ENCODE results near the gene XPC.
"Not testable (repeated sequence)": the region's sequence is repeated elsewhere in the genome, so short reads cannot be mapped to it uniquely, and the experiment has no call there.

The XPC gene

DNA sequence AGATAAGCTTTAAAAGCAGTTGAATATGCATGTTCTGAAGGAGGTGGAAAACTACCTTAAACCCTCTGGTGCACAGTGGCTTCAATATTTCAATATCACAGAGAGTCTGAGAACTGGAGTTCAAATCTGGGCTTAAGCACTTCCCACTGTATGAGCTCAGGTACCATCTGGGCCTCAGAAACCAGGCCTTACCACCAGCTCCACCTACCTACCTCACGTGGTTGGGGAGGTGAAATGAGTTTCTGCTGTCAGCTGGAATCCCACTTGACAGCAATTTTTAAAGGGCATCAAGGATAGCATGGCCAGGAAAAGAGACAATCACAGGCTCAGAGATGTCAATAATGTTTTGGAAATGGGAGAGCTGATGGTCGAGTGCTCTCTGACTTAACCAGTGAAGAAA is 58.8 kb downstream of the XPC start:
- no peak for DNase-seq (ENCODE audit: low spot score)

DNA sequence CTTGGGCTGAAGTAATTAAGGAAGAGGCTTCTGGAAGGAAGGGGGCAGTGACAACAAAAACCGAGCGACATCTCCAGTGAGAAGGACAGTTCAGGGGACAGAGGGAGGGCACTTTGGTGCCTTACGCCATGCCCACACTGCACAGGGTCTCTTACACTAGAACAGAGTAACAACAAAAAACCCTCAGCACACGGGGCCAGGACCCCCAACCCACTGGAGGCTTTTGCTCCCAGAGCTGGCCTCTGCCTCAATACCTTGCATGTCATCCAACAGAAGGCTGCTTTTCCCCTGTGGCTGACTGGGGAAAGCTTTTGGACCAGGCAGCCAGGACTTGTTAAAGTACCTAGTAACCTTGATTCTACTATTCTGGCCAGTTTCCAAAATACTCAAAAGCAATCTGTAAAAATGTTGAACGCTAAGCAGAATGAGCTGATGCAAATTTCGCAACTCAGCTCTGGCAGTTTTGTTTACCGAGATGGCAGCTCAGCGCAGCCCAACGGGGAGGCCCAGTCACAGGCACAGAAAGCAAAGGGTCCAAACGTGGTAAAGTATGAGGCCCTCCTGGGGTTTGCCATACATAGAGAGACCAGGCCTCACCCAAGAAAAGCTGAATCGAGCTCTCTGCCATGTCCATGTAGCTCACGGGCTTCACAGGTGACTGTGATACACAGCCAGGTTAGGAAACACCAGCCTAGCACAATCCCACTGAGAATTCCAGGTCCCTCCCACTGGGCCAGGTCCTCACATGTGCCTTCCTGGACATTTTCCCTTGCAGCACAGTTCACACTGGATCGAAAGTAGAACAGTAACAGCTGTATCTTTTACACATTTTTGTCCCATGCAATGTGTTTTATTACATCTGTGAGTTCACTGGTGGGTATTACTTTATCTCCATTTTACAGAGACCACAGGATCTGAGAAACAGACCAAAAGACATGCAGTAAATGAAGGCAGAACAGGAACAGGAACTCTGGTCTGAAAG is 59.7 kb downstream of the XPC start:
- no peak for DNase-seq (ENCODE audit: low spot score)

DNA sequence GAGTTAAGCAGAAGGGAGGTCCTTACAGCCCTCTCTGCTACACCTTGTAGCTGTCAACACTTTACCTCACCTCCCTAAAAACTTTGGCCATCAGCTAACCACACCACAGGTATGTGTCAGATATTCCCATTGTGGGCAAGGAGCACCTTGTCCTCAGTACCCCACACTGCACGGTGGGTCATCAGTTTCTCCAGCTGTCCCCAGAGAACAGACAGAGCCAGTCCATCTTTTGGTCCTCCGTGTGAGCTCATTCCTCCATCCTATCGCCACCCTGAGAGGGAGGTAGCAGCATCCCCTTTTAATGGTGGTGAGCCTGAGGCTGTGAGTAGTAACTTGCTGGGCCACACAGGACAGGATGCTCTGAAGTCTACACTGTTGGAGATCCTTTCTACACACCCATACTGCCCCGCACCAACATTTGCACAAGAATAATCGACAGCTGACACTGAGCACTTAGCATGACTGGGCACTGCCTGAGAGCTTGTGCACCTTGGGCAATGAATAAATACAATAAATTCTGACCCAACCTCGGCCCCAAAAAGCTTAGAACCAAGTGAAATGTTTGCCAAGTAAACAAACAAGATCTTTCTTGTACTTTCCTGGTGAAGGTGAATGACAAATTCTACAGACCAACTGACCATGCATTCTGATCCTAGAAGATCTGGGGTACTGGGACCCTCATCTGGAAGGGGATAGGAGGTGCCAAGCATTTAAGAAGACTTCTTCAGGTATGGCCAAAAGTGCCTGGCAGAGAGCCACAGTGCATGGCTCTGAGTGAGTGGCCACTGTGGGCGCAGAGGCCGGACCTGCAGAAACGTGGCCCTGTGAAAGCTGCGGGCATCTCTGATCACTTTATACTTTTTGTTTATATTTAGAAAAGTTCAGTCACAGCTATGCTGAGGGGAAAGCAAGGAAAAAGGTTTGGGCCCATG is 60.7 kb downstream of the XPC start:
- no peak for DNase-seq (ENCODE audit: low spot score)

DNA sequence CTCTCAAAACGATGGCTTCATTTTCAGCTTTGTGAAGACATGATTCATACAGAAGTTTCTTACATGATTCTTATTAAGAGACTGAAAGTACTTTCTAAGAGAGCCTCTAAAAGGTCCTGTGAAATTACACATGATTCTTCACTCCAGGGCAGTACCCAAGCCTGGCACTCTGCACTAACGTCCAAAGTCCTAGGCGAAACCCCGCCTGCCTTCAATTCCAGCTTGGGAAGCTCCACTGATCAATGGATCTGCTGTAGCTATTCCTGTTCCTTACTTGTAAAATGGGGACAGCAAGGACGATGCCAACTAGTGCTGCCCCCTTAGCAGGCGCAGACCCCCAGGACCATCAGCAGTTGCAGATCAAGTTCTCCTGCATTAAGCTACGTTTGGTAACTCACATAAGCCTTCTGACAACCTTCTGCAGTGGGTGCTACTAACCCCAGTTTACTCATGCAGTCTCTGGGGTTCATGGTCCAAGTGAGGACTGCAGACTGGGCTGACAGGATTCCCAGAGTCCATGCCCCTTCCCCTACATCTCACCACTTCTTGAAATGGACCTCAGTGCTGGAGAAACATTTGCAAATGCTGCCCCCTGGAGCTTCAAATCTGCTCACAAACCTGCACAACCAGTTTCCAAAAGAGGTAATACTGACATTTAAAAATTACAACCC is 64.3 kb downstream of the XPC start:
- no peak for DNase-seq (ENCODE audit: low spot score)

DNA sequence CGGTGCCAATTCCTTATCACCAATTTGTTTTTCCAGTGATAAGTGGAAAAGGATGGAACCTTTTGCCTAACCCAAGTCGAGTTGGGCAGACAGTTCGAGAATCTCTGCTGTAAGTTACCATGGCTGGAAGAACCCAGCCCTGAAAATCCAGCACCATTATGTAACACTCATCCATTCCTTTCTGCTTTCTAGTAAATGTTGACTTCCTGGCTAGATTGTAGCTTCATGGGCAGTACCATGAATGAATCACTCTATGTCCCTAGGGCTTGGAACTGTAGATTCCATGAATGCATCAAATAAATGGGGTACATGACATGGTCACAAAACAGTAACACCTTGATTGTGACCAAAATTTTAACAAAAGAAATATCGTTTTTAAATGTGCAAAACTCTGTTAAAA is 67.7 kb downstream of the XPC start:
- DNase-seq (ENCODE audit: low spot score): no peak

DNA sequence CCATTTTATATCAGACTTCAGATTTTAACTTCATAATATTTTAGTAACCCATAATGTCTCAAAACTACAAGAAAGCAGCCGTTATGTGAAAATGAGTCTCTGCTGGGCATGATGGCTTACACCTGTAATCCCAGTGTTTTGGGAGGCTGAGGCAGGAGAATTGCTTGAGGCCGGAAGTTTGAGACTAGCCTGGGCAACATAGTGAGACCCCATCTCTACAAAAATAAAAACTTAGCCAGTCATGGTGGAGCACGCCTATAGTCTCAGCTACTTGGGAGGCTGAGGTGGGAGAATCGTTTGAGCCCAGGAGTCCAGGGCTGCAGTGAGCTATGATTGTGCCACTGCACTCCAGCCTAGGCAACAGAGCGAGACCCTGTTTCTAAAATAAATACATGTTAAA is 68.6 kb downstream of the XPC start:
- DNase-seq (ENCODE audit: low spot score): not testable (repeated sequence)

DNA sequence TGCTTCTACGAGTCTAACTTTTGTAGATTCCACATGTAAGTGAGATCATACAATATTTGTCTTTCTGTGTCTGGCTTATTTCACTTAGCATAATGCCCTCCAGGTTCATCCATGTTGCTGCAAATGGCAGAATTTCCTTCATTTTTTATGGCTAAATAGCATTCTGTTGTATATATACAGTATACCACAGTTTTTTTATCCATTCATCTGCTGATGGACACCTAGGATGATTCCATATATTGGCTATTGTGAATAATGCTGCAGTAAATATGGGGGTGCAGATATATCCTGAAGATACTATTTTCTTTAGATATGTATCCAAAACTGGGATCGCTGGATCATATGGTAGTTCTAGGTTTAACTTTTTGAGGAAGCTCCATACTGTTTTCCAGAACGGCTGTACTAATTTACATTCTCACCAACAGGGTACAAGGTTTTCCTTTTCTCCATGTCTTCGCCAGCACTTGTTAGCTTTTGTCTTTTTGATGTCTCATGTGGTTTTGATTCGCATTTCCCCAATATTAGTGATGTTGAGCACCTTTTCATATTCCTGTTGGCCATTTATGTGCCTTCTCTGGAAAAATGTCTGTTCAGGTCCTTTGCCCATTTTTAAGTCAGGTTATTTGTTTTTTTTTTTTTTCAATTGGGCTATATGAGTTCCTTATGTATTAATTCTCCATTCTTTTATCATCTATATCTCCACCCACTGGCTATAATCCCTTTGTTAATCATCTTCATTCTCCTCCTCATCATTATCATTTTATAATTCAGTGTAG is 80.6 kb downstream of the XPC start:
- DNase-seq (ENCODE audit: low spot score): no peak

DNA sequence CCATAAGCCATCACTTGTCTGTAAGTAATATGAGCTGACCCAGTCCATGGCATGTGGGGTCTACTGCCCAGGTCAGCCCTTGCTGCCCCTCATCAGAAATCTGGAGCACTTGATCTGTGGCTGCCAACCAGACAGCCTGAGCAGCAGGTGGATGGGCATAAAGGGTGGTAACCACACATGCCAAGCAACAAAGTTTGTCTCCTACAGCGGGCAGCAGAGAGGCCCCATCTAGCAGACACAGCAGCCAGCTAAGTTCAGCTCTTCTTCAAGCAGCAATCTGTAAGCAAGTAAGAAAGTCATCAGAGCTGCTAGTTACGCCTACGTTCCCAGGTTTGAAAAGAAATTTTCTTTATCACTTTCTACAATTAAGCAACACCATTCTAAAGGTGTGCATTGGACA is 81.7 kb downstream of the XPC start:
- no peak for DNase-seq (ENCODE audit: low spot score)
